GM20431 (cell line): ENCODE measurements around the gene SYCP1.
"Not testable (repeated sequence)": the region's sequence is repeated elsewhere in the genome, so short reads cannot be mapped to it uniquely, and the experiment has no call there.

ENCODE experiments used
- in situ Hi-C: fragments of 300-500 bp; cut with MseI, MboI; formaldehyde crosslinking; loops from one replicate; pipeline ENCODE4 v1.15.0; 2020; ENCODE audit warnings: low sequenced_read_pairs; ENCODE audit not compliant: unreplicated experiment

SYCP1 gene

GRCh38 chr1:114854693-114855320 is at the start of gene SYCP1:
TSS of gene SYCP1 (plus strand) at chr1:114854863. CDS start at chr1:114855465, 602 bp downstream.
- in situ Hi-C loops, result no loop called here

DNA sequence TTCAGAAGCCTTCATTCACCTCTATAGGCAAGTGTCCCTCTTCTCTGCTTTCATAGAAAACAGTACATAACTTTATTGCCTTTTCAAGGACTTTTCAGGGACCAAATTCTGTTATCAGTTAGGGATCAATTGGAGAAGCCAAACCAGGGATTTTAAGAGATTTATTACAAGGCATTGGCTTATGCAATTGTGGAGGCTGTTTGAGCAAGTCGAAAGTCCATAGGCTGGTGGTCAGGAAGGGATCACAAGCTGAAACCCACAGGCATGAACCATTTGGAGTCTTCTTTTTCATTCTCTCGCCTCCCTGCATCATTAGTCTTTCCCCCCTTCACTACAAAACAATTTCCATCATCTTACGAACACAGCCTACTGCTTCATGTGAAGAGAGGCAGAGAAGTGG is 34.8 kb upstream of the SYCP1 start:
- in situ Hi-C loops, result no loop called here

GRCh38 chr1:114820392-114820791 is 34.3 kb upstream of the SYCP1 start:
- in situ Hi-C loops, result no loop called here

DNA sequence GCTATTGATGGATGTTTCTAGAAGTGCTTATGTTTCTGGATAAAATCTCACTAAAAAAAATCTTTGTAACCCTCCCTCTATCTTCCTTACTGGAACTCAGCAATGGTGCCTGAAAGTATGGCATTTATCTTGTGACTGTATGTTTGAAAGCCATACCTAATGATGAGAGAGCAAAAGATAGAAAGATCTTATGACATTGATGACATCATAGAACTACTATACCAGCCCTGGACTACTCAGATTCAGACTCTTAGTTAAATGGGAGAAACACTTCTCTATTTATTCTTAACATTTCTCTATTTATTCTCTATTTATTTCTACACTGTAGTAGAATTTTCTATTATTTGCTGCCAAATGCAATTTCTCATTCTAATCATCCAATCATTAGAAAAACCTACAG is 32.7 kb upstream of the SYCP1 start:
- in situ Hi-C loops, result no loop called here

DNA sequence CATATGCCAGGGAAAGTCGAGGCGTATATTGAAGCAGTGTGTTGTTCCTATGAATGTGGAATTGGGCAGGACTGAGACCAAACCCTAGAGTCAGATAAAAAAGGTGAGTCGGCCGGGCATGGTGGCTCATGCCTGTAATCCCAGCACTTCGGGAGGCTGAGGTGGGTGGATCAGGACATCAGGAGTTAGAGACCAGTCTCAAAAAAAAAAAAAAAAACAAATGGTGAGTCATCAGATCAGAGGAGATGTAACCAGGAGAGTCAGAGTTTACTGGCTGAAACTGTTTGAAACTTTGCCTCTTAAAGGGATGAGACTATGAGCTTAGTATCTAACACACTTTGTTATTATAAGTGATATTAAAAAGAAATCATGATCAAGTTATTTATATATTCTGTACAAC is 26.4 kb upstream of the SYCP1 start:
- in situ Hi-C loops, result no loop called here

DNA sequence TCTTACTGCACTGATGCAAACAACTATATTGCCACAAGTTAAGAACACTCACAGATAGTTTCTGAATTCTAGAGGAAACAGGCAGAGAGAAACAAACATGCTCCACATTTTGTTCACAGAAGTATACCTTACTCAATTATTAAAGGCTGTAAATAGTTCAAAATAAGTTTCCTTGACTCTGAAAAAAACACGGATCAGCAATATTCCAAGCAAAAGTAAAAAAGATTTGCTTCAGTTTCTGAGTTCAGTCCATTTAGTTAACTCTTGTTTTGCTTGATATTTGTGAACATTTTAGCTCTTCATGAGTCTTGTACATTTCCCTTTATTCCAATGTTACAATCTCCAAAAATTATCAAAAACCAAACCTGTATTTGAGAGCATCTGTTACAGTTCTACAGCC is 24.6 kb upstream of the SYCP1 start:
- in situ Hi-C loops, result not testable (repeated sequence)

DNA sequence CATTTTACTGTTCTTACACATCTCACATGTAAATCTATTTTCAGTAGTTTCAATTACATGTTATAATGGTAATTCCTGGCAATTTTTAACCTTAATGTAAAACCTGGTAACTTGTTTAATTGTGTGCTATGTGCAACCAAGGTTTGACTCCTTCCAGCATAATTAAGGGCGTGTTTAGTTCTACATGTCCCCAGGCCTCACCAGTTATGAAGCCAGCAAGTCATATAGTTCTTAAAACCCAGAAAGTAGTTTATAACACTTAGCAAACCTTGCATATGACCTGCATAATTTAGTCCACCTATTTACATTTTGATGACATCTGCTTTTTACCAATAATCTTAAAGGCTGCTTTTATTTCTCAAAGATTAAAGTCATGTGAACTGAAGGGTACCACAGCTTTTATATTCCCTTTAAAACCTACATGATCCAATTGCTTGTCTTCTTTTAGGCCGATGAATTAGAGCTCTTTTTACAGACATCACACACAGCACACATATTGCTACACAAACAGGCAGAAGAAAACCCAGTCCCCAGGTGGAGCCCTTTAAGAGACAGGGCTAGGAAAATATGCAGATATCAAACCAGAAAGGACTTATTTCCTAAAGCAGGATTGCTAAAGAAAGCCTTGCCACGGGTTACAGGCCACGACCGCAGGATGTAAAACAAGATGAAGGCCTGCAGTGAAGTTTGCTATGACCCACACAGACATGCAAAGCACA is 23.2 kb upstream of the SYCP1 start:
- in situ Hi-C loops, result no loop called here

- in situ Hi-C loops, result no loop called here
Measured at GRCh38 chr1:114832057-114832456, 22.6 kb upstream of the SYCP1 start.

- in situ Hi-C loops, result no loop called here
Measured at GRCh38 chr1:114833421-114833820, 21.2 kb upstream of the SYCP1 start.

- in situ Hi-C loops, result no loop called here
Measured at GRCh38 chr1:114844270-114844669, 10.4 kb upstream of the SYCP1 start.

GRCh38 chr1:114853584-114853983 is 1.1 kb upstream of the SYCP1 start:
- in situ Hi-C loops, result no loop called here

- in situ Hi-C loops, result no loop called here
Measured at GRCh38 chr1:114861384-114861783, 6.7 kb downstream of the SYCP1 start.

GRCh38 chr1:114892194-114892918 is 37.7 kb downstream of the SYCP1 start:
- in situ Hi-C loops, result no loop called here

DNA sequence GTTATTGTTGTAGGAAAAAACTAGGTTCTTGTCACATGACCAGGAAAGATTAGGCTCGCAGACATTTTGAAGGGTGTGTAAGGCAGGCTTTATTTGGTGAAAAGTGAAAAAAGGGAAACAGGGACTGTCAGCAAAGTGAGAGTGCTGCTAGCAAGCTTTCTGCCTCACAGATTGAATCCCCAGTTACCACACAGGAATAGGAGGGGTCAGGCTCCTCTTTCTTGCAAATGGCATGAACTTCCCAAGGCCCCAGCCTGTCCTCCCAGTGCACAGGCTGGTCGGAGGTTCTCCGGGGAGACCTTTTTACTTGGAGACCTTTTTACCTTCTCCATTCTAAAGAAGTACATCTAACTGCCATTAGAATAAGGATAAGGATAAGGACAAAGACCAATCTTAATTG is 42.1 kb downstream of the SYCP1 start:
- in situ Hi-C loops, result no loop called here

DNA sequence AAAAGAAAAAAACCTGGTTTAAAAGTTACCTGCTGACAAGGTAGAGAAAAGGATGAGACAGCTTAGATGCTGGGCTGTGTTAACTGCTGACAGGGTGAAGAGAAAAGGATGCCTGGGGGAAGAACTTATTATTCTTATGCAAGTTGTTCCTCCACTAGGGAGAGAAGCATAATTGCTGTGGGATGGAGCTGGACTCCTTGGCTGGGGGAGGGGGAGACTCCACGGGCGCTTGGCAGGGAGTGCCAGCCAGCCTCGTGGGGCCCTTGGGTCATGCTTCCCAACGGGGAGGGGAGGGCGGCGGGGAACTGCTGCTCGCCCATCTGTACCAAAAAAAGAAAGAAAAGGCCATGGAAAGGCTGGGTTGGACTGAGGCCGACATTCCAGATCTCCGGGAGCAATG is 47.2 kb downstream of the SYCP1 start:
- in situ Hi-C loops, result no loop called here

- in situ Hi-C loops, result no loop called here
Measured at GRCh38 chr1:114902343-114902742, 47.7 kb downstream of the SYCP1 start.

GRCh38 chr1:114903480-114903879 is 48.8 kb downstream of the SYCP1 start:
- in situ Hi-C loops, result no loop called here

- in situ Hi-C loops, result not testable (repeated sequence)
Measured at GRCh38 chr1:114915720-114916119, 61.1 kb downstream of the SYCP1 start.

DNA sequence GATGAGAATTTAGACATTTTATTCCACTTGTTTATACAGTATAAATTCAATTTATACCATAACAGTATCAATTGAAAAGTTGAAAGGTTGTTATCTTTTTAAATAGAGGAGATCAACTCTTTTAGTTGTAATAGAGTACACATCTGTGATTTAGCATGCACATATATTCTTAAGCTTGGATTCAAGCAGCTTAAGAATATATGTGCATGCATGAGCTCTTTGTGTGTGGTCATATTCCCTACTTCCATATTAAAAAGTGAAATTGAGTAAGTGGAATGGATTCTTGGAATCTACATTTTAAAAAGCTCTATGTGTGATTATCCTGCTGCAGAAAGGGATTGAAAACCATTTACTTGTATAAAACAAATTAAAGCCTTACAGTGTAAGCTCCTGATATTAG is 71.9 kb downstream of the SYCP1 start:
- in situ Hi-C loops, result no loop called here

- in situ Hi-C loops, result no loop called here
Measured at GRCh38 chr1:114927401-114927800, 72.7 kb downstream of the SYCP1 start.

DNA sequence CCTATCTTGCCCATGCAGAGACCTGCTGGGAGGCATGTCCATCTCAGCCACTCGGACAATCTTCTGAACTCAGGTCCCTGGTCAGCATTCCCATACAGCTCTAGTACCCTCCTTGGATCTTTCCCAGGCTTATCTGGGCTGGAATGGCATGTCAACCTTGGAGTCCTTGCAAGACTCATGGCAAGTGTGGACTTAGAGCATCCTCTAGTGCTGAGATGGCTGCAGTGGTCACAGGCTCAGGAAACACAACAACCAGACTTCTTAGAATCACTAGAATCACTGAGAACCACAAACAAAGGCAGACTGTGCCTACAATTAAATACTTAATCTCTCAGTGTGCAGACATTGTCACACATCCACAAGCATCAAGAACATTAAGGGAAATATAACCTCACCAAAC is 101.9 kb downstream of the SYCP1 start:
- in situ Hi-C loops, result no loop called here
